HG02852 (cell line): ENCODE data around the gene IL36B.

ENCODE experiments used
- ATAC-seq: cut with Tn5 transposase; IDR thresholded peaks from one replicate; pipeline ENCODE4 v1.9.1; 2021; ENCODE audit warnings: mild to moderate bottlenecking, moderate library complexity; ENCODE audit not compliant: unreplicated experiment

IL36B gene

DNA sequence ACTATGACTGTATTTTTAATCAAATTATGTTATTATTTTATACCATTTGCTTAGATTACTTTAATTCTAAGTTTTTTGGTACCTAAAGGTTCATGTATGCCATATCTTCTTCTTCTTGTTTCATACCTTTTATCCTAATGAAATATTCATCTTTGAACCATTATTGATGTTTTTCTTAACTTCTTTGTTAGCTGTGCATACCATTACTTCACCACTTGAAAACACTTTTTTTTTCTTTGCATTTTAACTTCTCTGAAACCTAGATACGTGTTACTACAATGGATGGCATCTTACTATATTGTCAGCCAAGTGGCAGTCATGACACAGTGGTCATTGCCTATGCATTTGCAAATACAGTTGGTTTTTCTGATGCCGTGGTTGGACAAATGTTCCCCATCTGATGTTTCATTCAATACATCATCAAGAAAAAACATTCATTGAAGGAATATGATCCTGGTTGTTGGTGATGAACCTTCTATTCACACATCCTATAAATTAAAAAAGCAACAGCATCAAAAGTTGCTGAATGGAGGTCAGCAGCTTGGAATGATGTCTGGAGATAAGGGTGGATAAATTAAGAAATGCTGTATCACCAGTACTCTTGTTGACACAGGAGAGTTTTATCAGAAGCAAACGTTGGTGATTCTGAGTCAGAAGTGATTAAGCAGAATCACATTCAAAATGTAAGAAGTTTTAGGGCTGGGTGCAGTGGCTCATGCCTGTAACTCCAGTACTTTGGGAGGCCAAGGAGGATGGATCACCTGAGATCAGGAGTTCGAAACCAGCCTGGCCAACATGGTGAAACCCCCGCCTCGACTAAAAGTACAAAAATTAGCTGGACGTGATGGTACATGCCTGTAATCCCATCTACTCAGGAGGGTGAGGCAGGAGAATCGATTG, 40.0 kb downstream of the IL36B start:
- ATAC-seq = no peak

- no peak for ATAC-seq
These were observed 41.6 kb downstream of the IL36B start for GRCh38 chr2:113011108-113011507.

GRCh38 chr2:113010088-113010487, 42.6 kb downstream of the IL36B start:
- no peak for ATAC-seq

DNA sequence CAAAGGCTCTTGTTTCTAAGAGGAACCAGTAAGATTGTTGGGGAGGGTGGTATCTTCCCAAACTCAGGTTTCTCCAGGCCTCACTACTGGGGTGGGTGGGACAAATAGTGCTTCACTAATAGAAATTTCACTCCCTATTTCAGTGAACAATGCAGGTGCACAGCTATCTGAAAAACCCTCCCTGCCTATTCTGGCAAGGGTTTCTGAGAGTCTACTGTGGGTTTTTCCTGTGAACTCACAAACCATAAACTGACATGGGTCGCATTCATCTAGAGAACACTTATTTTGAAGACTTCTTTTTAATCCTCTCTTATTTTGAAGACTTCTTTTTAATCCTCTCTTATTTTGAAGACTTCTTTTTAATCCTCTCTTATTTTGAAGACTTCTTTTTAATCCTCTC, 43.0 kb downstream of the IL36B start:
- no peak for ATAC-seq

- no peak for ATAC-seq
These were observed 45.4 kb downstream of the IL36B start for GRCh38 chr2:113007250-113007649.

- ATAC-seq = no peak
These were observed 47.6 kb downstream of the IL36B start, which contains the start of gene IL36A for GRCh38 chr2:113005030-113005509. IL36A (plus strand) TSS chr2:113005459; CDS start chr2:113005872, 413 bp downstream.

DNA sequence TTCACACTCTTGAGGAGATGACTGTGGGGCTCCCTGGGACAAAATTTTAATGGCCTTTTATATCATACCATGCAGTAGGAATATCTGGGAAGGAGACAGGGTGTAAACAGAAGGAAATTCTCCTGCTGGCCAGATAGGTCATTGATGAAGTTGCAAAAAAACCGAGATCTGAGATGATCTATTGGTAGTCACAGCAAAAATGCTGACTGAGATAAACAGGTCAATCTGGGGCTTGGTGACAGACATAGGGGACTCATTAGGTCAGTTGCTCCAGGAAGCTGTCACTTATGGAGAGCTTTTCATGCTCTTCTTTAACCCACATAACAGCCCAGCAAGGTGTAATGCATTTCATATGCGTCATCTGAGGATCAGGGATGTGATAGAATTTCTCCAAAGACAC, 50.0 kb downstream of the IL36B start:
- ATAC-seq = no peak

GRCh38 chr2:113000436-113000835, 52.2 kb downstream of the IL36B start:
- ATAC-seq = no peak

DNA sequence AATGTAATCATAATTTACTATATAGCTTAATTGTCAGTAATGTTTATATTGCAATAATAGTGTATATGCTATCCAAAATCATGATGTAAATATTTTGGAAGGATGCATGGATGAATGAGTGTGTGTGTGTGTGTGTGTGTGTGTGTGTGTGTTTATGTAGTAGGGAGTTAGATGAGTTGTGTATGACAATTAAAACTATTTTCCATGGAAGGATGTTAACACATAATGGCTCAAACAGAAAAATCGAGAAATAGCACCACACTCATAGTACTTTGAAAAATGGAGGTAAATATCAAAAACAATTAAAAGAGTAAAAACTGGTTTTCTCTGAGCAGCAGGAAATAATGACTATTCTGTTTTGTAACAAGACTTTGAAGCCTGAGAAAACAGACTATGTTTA, 55.5 kb downstream of the IL36B start:
- no peak for ATAC-seq

GRCh38 chr2:112996635-112997034, 56.0 kb downstream of the IL36B start:
- ATAC-seq = no peak

GRCh38 chr2:112995346-112995920, 57.2 kb downstream of the IL36B start:
- no peak for ATAC-seq

DNA sequence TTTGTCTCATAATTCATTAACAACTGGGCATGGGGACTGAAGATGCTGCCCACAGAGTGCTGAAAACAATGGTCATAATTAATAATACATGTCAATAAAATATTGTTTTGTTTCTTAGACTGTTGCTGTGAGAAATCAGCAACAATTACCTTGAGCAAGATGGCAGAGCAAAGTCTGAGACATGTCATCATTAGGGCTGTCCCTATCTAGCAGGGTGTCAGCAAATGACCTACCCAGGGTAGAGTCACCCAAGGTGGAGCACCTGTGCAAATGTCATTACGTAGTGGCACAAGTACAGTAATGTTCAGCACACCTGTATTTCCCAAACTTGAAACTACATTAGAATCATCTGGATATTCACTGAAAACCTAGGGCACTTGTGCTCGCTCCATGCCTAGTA, 58.0 kb downstream of the IL36B start:
- ATAC-seq = no peak

- ATAC-seq = no peak
These were observed 58.8 kb downstream of the IL36B start for GRCh38 chr2:112993831-112994230.

DNA sequence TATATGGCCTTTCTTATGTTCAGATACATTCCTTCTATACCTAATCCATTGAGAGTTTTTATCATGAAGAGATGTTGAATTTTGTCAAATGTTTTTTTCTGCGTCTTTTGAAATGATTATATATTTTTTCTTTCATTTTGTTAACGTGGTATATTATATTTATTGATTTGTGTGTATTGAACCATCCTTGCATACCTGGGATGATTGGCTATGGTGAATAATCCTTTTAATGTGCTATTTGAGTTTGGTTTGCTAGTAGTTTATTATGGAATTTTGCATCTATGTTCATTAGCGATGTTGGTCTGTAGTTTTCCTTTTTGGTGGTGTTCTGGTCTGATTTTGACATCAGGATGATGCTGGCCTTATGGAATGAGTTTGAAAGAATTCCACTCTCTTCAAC, 63.1 kb downstream of the IL36B start:
- no peak for ATAC-seq

DNA sequence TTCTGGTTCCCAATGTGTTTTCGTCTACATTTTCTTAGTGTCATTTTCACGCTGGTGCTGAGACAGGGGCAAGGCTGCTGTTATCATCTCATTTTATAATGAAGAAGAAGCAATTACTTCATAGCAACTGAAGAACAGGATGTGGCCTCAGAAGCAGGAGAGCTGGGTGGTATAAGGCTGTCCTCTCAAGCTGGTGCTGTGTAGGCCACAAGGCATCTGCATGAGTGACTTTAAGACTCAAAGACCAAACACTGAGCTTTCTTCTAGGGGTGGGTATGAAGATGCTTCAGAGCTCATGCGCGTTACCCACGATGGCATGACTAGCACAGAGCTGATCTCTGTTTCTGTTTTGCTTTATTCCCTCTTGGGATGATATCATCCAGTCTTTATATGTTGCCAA, 67.6 kb downstream of the IL36B start:
- ATAC-seq = no peak

GRCh38 chr2:112980537-112980936, 72.1 kb downstream of the IL36B start:
- no peak for ATAC-seq

DNA sequence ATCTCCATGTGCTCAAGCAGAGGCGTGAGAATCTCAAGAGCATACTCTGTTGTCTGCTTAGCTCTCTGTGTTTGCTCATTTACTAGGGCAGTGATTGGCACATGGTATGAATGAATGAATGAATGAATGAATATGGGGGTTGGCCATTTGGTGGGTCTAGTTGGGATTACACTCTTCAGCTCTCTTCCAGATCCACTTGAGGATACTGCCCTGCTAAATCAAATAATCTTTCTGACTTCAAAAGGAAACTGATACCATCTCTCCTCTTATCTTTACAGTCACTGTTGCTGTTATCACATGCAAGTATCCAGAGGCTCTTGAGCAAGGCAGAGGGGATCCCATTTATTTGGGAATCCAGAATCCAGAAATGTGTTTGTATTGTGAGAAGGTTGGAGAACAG, 72.9 kb downstream of the IL36B start:
- no peak for ATAC-seq

- ATAC-seq = no peak
These were observed 75.1 kb downstream of the IL36B start, which contains the start of gene IL36G for GRCh38 chr2:112977559-112978056. IL36G (plus strand) TSS chr2:112978006; CDS start chr2:112978639, 633 bp downstream.
